HEK293 (cell line): ENCODE measurements around the gene SLC38A3.
A peak's percentile ranks its signal among the peaks of the same experiment; 100 is the strongest.
"Not testable (repeated sequence)": the region's sequence is repeated elsewhere in the genome, so short reads cannot be mapped to it uniquely, and the experiment has no call there.

Experiments
- CTCF ChIA-PET: fragments of 350-600 bp; formaldehyde crosslinking; extraction: SDS; loops from one replicate; lab custom pipeline; 2021; ENCODE audit warnings: antibody characterized with exemption; lab: Yijun Ruan, JAX
- POLR2A ChIA-PET: fragments of 300-600 bp; formaldehyde crosslinking; extraction: SDS; loops from one replicate; lab custom pipeline; 2020; ENCODE audit warnings: antibody characterized with exemption, inconsistent platforms; lab: Yijun Ruan, JAX
- H3K27ac ChIP-seq: fragments of 200-500 bp; sonication (Bioruptor generic); 2 replicates; pipeline ENCODE4 v1.5.1; 2014; ENCODE audit warnings: low read depth, low read length, control low read depth, inconsistent platforms; ENCODE audit errors: extremely low read depth
- H3K36me3 ChIP-seq, 2 experiments: fragments of 200-500 bp in 1 of 2; sonication (Bioruptor generic) in 1 of 2; 1 replicate in 1 of 2; 2 replicates in 1 of 2; pipeline ENCODE4 v1.5.1; 2014 to 2017; ENCODE audit warnings: inconsistent platforms in 2 of 2, low read length in 2 of 2; ENCODE audit not compliant: control insufficient read depth in 2 of 2, insufficient read depth in 1 of 2
- H3K4me1 ChIP-seq: fragments of 200-500 bp; sonication (Bioruptor generic); 2 replicates; pipeline ENCODE4 v1.5.1; 2014; ENCODE audit warnings: mild to moderate bottlenecking, low read length, inconsistent platforms; ENCODE audit not compliant: control insufficient read depth, insufficient read depth
- H3K4me3 ChIP-seq: 2 replicates; pipeline ENCODE4 v1.5.1; 2011; ENCODE audit warnings: low read depth, mild to moderate bottlenecking, control low read depth, low read length, moderate library complexity
- H3K9me3 ChIP-seq: fragments of 200-500 bp; sonication (Bioruptor generic); 2 replicates; pipeline ENCODE4 v1.5.1; 2014; ENCODE audit warnings: low read depth, low read length, inconsistent platforms; ENCODE audit not compliant: control insufficient read depth, insufficient read depth
- GFI1B ChIP-seq: fragments of 450-650 bp; formaldehyde crosslinking; IDR thresholded peaks from 2 replicates; pipeline ENCODE4 v1.5.1; 2016; ENCODE audit warnings: missing biosample characterization, missing genetic modification characterization
- GLIS1 ChIP-seq: fragments of 450-650 bp; formaldehyde crosslinking; IDR thresholded peaks from 2 replicates; pipeline ENCODE4 v1.5.1; 2016; ENCODE audit warnings: missing biosample characterization, missing genetic modification characterization
- IKZF3 ChIP-seq: fragments of 450-650 bp; IDR thresholded peaks from 2 replicates; pipeline ENCODE4 v1.5.0; 2018; ENCODE audit warnings: missing biosample characterization, mild to moderate bottlenecking, missing genetic modification characterization, moderate library complexity
- KLF10 ChIP-seq: fragments of 450-650 bp; IDR thresholded peaks from 2 replicates; pipeline ENCODE4 v1.5.1; 2018; ENCODE audit warnings: missing biosample characterization, mild to moderate bottlenecking, missing genetic modification characterization
- KLF7 ChIP-seq: fragments of 450-650 bp; formaldehyde crosslinking; IDR thresholded peaks from 2 replicates; pipeline ENCODE4 v1.5.1; 2016; ENCODE audit warnings: missing biosample characterization, missing genetic modification characterization, borderline replicate concordance
- MYNN ChIP-seq: fragments of 450-650 bp; formaldehyde crosslinking; IDR thresholded peaks from 2 replicates; pipeline ENCODE4 v1.5.1; 2016; ENCODE audit warnings: missing biosample characterization, missing genetic modification characterization, borderline replicate concordance
- OSR2 ChIP-seq: fragments of 450-650 bp; formaldehyde crosslinking; IDR thresholded peaks from 2 replicates; pipeline ENCODE4 v1.5.1; 2016; ENCODE audit warnings: missing biosample characterization, missing genetic modification characterization
- PBX3 ChIP-seq: sonication (generic); formaldehyde crosslinking; IDR thresholded peaks from 2 replicates; pipeline ENCODE4 v1.8.1; 2022; ENCODE audit warnings: mild to moderate bottlenecking, moderate library complexity, missing genetic modification reagents
- SP3 ChIP-seq: fragments of 450-650 bp; formaldehyde crosslinking; IDR thresholded peaks from 2 replicates; pipeline ENCODE4 v1.5.1; 2016; ENCODE audit warnings: missing biosample characterization, missing genetic modification characterization
- WT1 ChIP-seq: fragments of 450-650 bp; formaldehyde crosslinking; IDR thresholded peaks from 2 replicates; pipeline ENCODE4 v1.5.1; 2016; ENCODE audit warnings: missing biosample characterization, missing genetic modification characterization
- ZBTB20 ChIP-seq: fragments of 450-650 bp; formaldehyde crosslinking; IDR thresholded peaks from 2 replicates; pipeline ENCODE4 v1.5.1; 2016; ENCODE audit warnings: missing biosample characterization, missing genetic modification characterization
- ZBTB48 ChIP-seq: fragments of 450-650 bp; formaldehyde crosslinking; IDR thresholded peaks from 2 replicates; pipeline ENCODE4 v1.5.1; 2016; ENCODE audit warnings: missing biosample characterization, missing genetic modification characterization
- ZIC2 ChIP-seq: fragments of 450-650 bp; formaldehyde crosslinking; IDR thresholded peaks from 2 replicates; pipeline ENCODE4 v1.5.1; 2016; ENCODE audit warnings: missing biosample characterization, missing genetic modification characterization
- ZNF121 ChIP-seq: fragments of 450-650 bp; formaldehyde crosslinking; IDR thresholded peaks from 2 replicates; pipeline ENCODE4 v1.5.1; 2016; ENCODE audit warnings: missing biosample characterization, missing genetic modification characterization
- ZNF335 ChIP-seq: fragments of 450-650 bp; formaldehyde crosslinking; conservative IDR thresholded peaks from 2 replicates; pipeline ENCODE4 v1.5.1; 2016; ENCODE audit warnings: missing biosample characterization, missing genetic modification characterization
- ZNF362 ChIP-seq: fragments of 450-650 bp; formaldehyde crosslinking; IDR thresholded peaks from 2 replicates; pipeline ENCODE4 v1.5.1; 2016; ENCODE audit warnings: missing biosample characterization, missing genetic modification characterization
- ZNF423 ChIP-seq: fragments of 450-650 bp; formaldehyde crosslinking; IDR thresholded peaks from 2 replicates; pipeline ENCODE4 v1.5.1; 2016; ENCODE audit warnings: missing biosample characterization, missing genetic modification characterization
- ZNF555 ChIP-seq: fragments of 450-650 bp; formaldehyde crosslinking; conservative IDR thresholded peaks from 2 replicates; pipeline ENCODE4 v1.5.1; 2017; ENCODE audit warnings: missing biosample characterization, mild to moderate bottlenecking, missing genetic modification characterization, inconsistent platforms
- ZNF629 ChIP-seq: fragments of 450-650 bp; formaldehyde crosslinking; IDR thresholded peaks from 2 replicates; pipeline ENCODE4 v1.5.1; 2017; ENCODE audit warnings: missing biosample characterization, missing genetic modification characterization
- ZNF660 ChIP-seq: fragments of 450-650 bp; IDR thresholded peaks from 2 replicates; pipeline ENCODE4 v1.5.1; 2018; ENCODE audit warnings: missing biosample characterization, mild to moderate bottlenecking, missing genetic modification characterization
- ZSCAN4 ChIP-seq: fragments of 450-650 bp; formaldehyde crosslinking; IDR thresholded peaks from 2 replicates; pipeline ENCODE4 v1.5.1; 2017; ENCODE audit warnings: missing biosample characterization, missing genetic modification characterization

SLC38A3 gene

GRCh38 chr3:50262200-50262599 is 57.1 kb downstream of the SLC38A3 start:
- H3K9me3 ChIP-seq, H3K4me1 ChIP-seq, POLR2A ChIA-PET, H3K27ac ChIP-seq, H3K4me3 ChIP-seq: not testable (repeated sequence)
- peaks cover 3 to 12% of the 10 kb centered on the region in 2 experiments for H3K36me3 ChIP-seq
- CTCF ChIA-PET: interaction anchor here (0.6 to 3.6 kb wide), 4 partner anchors 9 to 68 kb away, joined by 3 to 38 read pairs (median 8); no protein-coding TSS in a partner anchor
- peak; percentile 90 for TF ChIP-seq ZNF121 (tag by site-specific recombination)

GRCh38 chr3:50262778-50263177 is 57.7 kb downstream of the SLC38A3 start:
- CTCF ChIA-PET: interaction anchor here (0.7 to 1.9 kb wide), 3 partner anchors 9 to 36 kb away, joined by 3 to 11 read pairs (median 4); no protein-coding TSS in a partner anchor
- TF ChIP-seq ZIC2 (tag by site-specific recombination) (peak; percentile 59), MYNN (tag by site-specific recombination) (no peak), ZBTB20 (tag by site-specific recombination) (peak; percentile 50; the same call in 1 of the 2 replicates)
- Histone ChIP-seq H3K4me1 (peaks cover 3% of the 10 kb centered on the region; the same call in 1 of the 2 replicates), H3K36me3 (peaks cover 0 to 7% of the 10 kb centered on the region in 2 experiments; a peak in 1 of 3 replicates), H3K9me3 (no peaks in the 10 kb centered on the region), H3K27ac (no peak overlapping the region), H3K4me3 (no peak overlapping the region)
- POLR2A ChIA-PET: interaction anchor here (0.7 kb wide), 1 partner anchor 12 kb away, joined by 3 read pairs; no protein-coding TSS in a partner anchor

- POLR2A ChIA-PET: interaction anchor here (0.7 to 1.9 kb wide), 9 partner anchors 8 to 87 kb away, joined by 3 to 9 read pairs (median 4); partner anchors contain the start of genes CYB561D2, HYAL3, LSMEM2 and NAA80
- no peak overlapping the region for H3K27ac ChIP-seq
- peaks cover 3% of the 10 kb centered on the region; the same call in 1 of the 2 replicates for H3K4me1 ChIP-seq
- CTCF ChIA-PET: interaction anchor here (0.7 to 2.4 kb wide), 9 partner anchors 8 to 69 kb away, joined by 3 to 16 read pairs (median 4); partner anchors contain the start of gene IFRD2
- H3K36me3 ChIP-seq: no peaks in the 10 kb centered on the region
- peak; percentile 33; the same call in 1 of the 2 replicates for TF ChIP-seq ZNF362 (tag by site-specific recombination)
- TF ChIP-seq GFI1B (tag by site-specific recombination): no peak
- peak; percentile 48; the same call in 1 of the 2 replicates for TF ChIP-seq GLIS1 (tag by site-specific recombination)
- TF ChIP-seq, all 188 proteins: peak for 2
- Histone ChIP-seq H3K9me3 (no peaks in the 10 kb centered on the region), H3K4me3 (no peak overlapping the region)
Observed at GRCh38 chr3:50263478-50264382, 58.7 kb downstream of the SLC38A3 start.

GRCh38 chr3:50264383-50264963 is 59.4 kb downstream of the SLC38A3 start:
- POLR2A ChIA-PET: interaction anchor here (0.6 to 1.9 kb wide), 18 partner anchors 9 to 1518 kb away, joined by 3 to 11 read pairs (median 4); partner anchors contain the start of genes CYB561D2, GNAI2, HYAL3 and IFRD2
- Histone ChIP-seq H3K4me3 (no peak overlapping the region), H3K9me3 (no peaks in the 10 kb centered on the region), H3K4me1 (peaks cover 3% of the 10 kb centered on the region; the same call in 1 of the 2 replicates), H3K36me3 (no peaks in the 10 kb centered on the region), H3K27ac (no peak overlapping the region)
- CTCF ChIA-PET: interaction anchor here (0.8 to 2.4 kb wide), 7 partner anchors 7 to 70 kb away, joined by 3 to 16 read pairs (median 4); partner anchors contain the start of gene IFRD2
- TF ChIP-seq ZNF335 (tag by site-specific recombination): 0 out of 2 replicates have a peak, but pooled peaks have one; percentile 34
- TF ChIP-seq KLF10 (tag by site-specific recombination): peak; percentile 78
- TF ChIP-seq ZBTB48 (tag by site-specific recombination): no peak
- TF ChIP-seq SP3 (tag by site-specific recombination): peak; percentile 87
- TF ChIP-seq WT1 (tag by site-specific recombination): peak; percentile 87
- TF ChIP-seq ZNF629: peak; percentile 83
- no peak for TF ChIP-seq KLF7
- TF ChIP-seq OSR2 (tag by site-specific recombination): peak; percentile 55; the same call in 1 of the 2 replicates
- TF ChIP-seq ZNF423 (tag by site-specific recombination): no peak
- TF ChIP-seq IKZF3: peak; percentile 86
- TF ChIP-seq ZSCAN4 (tag by site-specific recombination): no peak
- TF ChIP-seq ZNF555 (tag by site-specific recombination): no peak
- 0 out of 2 replicates have a peak, but pooled peaks have one; percentile 56 for TF ChIP-seq ZNF660 (tag by site-specific recombination)
- TF ChIP-seq ZIC2 (tag by site-specific recombination): peak; percentile 78
- TF ChIP-seq PBX3 (CRISPR knock-in tag): no peak
